Measurements from ENCODE around the gene ZNF681.

DNA sequence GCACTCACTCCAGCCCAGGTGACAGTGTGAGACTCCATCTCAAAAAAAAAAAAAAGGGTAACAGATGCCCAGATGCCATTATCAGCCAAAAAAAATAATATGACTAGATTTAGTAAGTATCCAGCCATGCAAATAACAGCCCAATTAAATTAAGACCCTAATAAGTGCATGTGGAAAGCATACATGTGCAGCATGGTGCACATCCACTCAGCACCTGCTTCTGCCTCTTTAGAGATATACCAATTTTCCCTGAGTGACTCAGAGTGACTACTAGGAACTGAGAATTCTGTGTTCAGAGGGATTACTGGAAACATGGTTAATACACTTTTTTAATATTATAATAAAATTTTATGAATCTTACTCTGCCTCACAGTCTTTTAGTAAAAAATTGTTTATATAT, 41.9 kb downstream of the ZNF681 start:
- TF ChIP-seq POLR2AphosphoS5 (IDR thresholded peaks at IDR 0.05; ENCODE audit: low read depth, low read length) = no peak
- no peak for TF ChIP-seq POLR2A (IDR thresholded peaks at IDR 0.05; ENCODE audit: low read depth, low read length)
